Large intestine (tissue), 12 donors: Measurements from ENCODE around the gene ERBB3. TPM values are rescaled to one million over a fixed set of nuclear protein-coding genes. Genes with fewer than 3 reads are reported as not detected.

ENCODE experiments used
- DNase-seq, 2 donors: peaks; one replicate each; pipeline versions ENCODE4 v3.0.0 to v3.0.0-alpha.2; 2013
- H3K27ac ChIP-seq: one replicate; pipeline ENCODE4 v1.5.1; 2013; ENCODE audit warnings: low read length
- H3K27me3 ChIP-seq: 2 replicates; pipeline ENCODE4 v1.6.1; 2013; ENCODE audit warnings: low read length; ENCODE audit not compliant: control insufficient read depth, insufficient read depth
- H3K36me3 ChIP-seq: 2 replicates; pipeline ENCODE4 v1.6.1; 2013; ENCODE audit warnings: low read length; ENCODE audit not compliant: control insufficient read depth, insufficient read depth
- H3K4me1 ChIP-seq: one replicate; pipeline ENCODE4 v1.6.1; 2013; ENCODE audit warnings: low read length; ENCODE audit not compliant: control insufficient read depth, insufficient read depth
- H3K4me3 ChIP-seq: one replicate; pipeline ENCODE4 v1.5.1; 2013; ENCODE audit warnings: low read length
- H3K9me3 ChIP-seq: one replicate; pipeline ENCODE4 v1.6.1; 2013; ENCODE audit warnings: mild to moderate bottlenecking, low read depth, low read length, moderate library complexity; ENCODE audit not compliant: control insufficient read depth
- WGBS: methylation state at CpG from one replicate; pipeline ENCODE4 v1.1.5; 2013; ENCODE audit warnings: low lambda C conversion rate; ENCODE audit not compliant: insufficient coverage; 5-methylcytosine and 5-hydroxymethylcytosine counted together
- long read RNA-seq, 11 donors: transcript quantifications; one replicate each; lab custom pipeline, GENCODE V29; 2026
- polyA plus RNA-seq: library from polyadenylated mRNA; unstranded; fragments of 120-200 nt; gene quantifications from one replicate; pipeline ENCODE4 v1.2.1, GENCODE V29; 2013

Gene ERBB3
- polyA plus RNA-seq, result 326 TPM
- long read RNA-seq, donor 1, full-length matches to known transcripts, result 8 of 8 reads
- long read RNA-seq, donor 1, partial matches to known transcripts, result 0 of 8 reads
- long read RNA-seq, donor 1, other reads (novel, unspliced or antisense), result 0 of 8 reads
- long read RNA-seq, donor 2, full-length matches to known transcripts, result 22 of 46 reads
- long read RNA-seq, donor 2, partial matches to known transcripts, result 16 of 46 reads
- long read RNA-seq, donor 2, other reads (novel, unspliced or antisense), result 8 of 46 reads
- long read RNA-seq, donor 3, result 0 reads
- long read RNA-seq, donor 4, full-length matches to known transcripts, result 4 of 12 reads
- long read RNA-seq, donor 4, partial matches to known transcripts, result 8 of 12 reads
- long read RNA-seq, donor 4, other reads (novel, unspliced or antisense), result 0 of 12 reads
- long read RNA-seq, donor 5, full-length matches to known transcripts, result 10 of 15 reads
- long read RNA-seq, donor 5, partial matches to known transcripts, result 5 of 15 reads
- long read RNA-seq, donor 5, other reads (novel, unspliced or antisense), result 0 of 15 reads
- long read RNA-seq, donor 6, full-length matches to known transcripts, result 19 of 38 reads
- long read RNA-seq, donor 6, partial matches to known transcripts, result 19 of 38 reads
- long read RNA-seq, donor 6, other reads (novel, unspliced or antisense), result 0 of 38 reads
- long read RNA-seq, donor 7, full-length matches to known transcripts, result 9 of 9 reads
- long read RNA-seq, donor 7, partial matches to known transcripts, result 0 of 9 reads
- long read RNA-seq, donor 7, other reads (novel, unspliced or antisense), result 0 of 9 reads
- long read RNA-seq, donor 8, full-length matches to known transcripts, result 31 of 79 reads
- long read RNA-seq, donor 8, partial matches to known transcripts, result 48 of 79 reads
- long read RNA-seq, donor 8, other reads (novel, unspliced or antisense), result 0 of 79 reads
- long read RNA-seq, donor 9, full-length matches to known transcripts, result 20 of 133 reads
- long read RNA-seq, donor 9, partial matches to known transcripts, result 113 of 133 reads
- long read RNA-seq, donor 9, other reads (novel, unspliced or antisense), result 0 of 133 reads
- long read RNA-seq, donor 10, full-length matches to known transcripts, result 23 of 30 reads
- long read RNA-seq, donor 10, partial matches to known transcripts, result 7 of 30 reads
- long read RNA-seq, donor 10, other reads (novel, unspliced or antisense), result 0 of 30 reads
- long read RNA-seq, donor 11, full-length matches to known transcripts, result 11 of 16 reads
- long read RNA-seq, donor 11, partial matches to known transcripts, result 5 of 16 reads
- long read RNA-seq, donor 11, other reads (novel, unspliced or antisense), result 0 of 16 reads

DNA sequence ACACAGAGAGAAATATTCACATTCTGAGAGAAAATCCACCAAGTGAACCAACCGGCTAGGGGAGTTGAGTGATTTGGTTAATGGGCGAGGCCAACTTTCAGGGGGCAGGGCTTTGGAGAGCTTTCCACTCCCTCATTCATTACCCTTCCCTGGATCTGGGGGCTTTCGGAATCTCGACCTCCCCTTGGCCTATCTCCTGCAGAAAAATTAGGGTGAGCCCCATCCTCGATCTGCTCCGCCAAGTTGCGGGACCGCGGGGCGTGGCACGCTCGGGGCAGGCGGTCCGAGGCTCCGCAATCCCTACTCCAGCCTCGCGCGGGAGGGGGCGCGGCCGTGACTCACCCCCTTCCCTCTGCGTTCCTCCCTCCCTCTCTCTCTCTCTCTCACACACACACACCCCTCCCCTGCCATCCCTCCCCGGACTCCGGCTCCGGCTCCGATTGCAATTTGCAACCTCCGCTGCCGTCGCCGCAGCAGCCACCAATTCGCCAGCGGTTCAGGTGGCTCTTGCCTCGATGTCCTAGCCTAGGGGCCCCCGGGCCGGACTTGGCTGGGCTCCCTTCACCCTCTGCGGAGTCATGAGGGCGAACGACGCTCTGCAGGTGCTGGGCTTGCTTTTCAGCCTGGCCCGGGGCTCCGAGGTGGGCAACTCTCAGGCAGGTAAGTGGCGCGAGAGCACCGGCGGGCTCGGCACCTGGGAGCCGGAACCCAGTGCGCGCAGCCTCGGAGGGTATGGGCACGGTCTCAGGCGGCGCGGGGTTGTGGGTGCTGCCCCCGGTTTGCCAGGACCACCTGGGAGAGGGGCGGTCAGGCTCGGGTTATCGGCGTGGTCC lies at the start of gene ERBB3:
TSS of gene ERBB3 (plus strand) at position 443 of the 833 bp plus-strand sequence. CDS start at position 579, 136 bp downstream.
- Histone ChIP-seq H3K9me3 (no peaks in the 10 kb centered on the region), H3K27ac (peak within 1 kb of the TSS; percentile 100), H3K4me3 (peak within 1 kb of the TSS; percentile 100), H3K27me3 (peaks cover 9% of the 10 kb centered on the region), H3K36me3 (peaks cover 16% of the 10 kb centered on the region), H3K4me1 (peaks cover 25% of the 10 kb centered on the region)
- no CpG with 5 or more reads among the region's 59 CpGs for WGBS
- peak; percentile 90 to 96 for DNase-seq

DNA sequence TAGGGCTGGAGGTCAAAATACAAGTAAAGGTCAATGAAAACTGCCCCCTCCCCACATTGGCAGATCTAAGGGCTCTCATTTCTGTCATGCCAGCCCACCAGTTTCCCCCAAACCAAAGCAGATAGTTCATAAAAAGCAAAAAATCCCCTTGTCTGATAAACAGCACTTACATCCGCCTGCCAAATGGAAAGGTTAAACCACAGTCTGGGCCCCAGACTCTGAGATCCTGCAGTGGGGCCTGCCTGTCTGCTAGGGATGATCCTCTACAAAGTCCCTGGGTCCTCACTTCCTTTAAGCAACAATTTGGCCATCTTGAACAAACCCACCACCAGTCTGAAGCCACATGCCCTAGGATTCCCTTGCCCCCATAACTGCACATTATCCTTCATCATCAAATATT lies 48.0 kb upstream of the ERBB3 start:
- Histone ChIP-seq H3K36me3 (peaks cover 63% of the 10 kb centered on the region), H3K4me1 (peaks cover 9% of the 10 kb centered on the region), H3K27me3 (no peaks in the 10 kb centered on the region), H3K9me3 (no peaks in the 10 kb centered on the region), H3K27ac (no peak overlapping the region), H3K4me3 (no peak overlapping the region)
- WGBS, result no CpG with 5 or more reads among the region's 1 CpG
- DNase-seq, result no peak

DNA sequence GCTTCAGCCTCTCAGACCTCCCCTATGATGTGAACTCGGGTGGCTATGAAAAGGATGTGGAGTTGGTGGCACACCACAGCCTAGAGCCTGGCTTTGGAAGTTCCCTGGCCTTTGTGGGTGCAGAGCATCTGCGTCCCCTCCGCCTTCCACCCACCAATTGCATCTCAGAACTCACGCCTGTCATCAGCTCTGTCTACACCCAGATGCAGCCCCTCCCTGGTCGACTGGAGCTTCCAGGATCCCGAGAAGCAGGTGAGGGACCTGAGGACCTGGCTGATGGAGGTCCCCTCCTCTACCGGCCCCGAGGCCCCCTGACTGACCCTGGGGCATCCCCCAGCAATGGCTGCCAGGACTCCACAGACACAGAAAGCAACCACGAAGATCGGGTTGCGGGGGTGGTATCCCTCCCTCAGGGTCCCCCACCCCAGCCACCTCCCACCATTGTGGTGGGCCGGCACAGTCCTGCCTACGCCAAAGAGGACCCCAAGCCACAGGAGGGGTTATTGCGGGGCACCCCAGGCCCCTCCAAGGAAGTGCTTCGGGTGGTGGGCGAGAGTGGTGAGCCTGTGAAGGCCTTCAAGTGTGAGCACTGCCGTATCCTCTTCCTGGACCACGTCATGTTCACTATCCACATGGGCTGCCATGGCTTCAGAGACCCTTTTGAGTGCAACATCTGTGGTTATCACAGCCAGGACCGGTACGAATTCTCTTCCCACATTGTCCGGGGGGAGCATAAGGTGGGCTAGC lies 45.2 kb upstream of the ERBB3 start:
- H3K4me1 ChIP-seq, result no peaks in the 10 kb centered on the region
- H3K9me3 ChIP-seq, result no peaks in the 10 kb centered on the region
- no peak overlapping the region for H3K4me3 ChIP-seq
- H3K27ac ChIP-seq, result no peak overlapping the region
- no peaks in the 10 kb centered on the region for H3K27me3 ChIP-seq
- DNase-seq, result no peak
- WGBS, result no CpG with 5 or more reads among the region's 21 CpGs
- H3K36me3 ChIP-seq, result peaks cover 56% of the 10 kb centered on the region

GRCh38 chr12:56037161-56037560 lies 42.8 kb upstream of the ERBB3 start:
- H3K9me3 ChIP-seq, result no peaks in the 10 kb centered on the region
- H3K27ac ChIP-seq, result no peak overlapping the region
- 60% methylated on average over 1 of the region's 2 CpGs for WGBS
- no peak overlapping the region for H3K4me3 ChIP-seq
- DNase-seq, result no peak
- H3K27me3 ChIP-seq, result no peaks in the 10 kb centered on the region
- H3K36me3 ChIP-seq, result peaks cover 48% of the 10 kb centered on the region
- H3K4me1 ChIP-seq, result no peaks in the 10 kb centered on the region

DNA sequence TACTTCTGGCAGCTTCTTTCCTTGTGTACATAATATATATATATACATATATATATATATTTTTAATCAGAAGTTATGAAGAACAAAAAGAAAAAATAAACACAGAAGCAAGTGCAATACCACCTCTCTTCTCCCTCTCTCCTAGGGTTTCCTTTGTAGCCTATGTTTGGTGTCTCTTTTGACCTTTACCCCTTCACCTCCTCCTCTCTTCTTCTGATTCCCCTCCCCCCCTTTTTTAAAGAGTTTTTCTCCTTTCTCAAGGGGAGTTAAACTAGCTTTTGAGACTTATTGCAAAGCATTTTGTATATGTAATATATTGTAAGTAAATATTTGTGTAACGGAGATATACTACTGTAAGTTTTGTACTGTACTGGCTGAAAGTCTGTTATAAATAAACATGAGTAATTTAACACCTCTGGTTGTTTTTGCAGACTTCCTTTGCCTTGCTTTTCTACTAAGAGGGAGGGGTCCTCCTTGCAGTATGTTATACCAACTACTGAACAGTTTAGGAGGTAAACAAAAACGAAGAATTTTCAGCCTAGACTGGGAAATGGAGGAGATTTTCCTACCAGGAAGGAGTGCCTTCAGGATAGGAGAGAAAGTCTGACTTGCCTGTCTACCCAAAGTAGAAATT lies 41.8 kb upstream of the ERBB3 start:
- H3K27me3 ChIP-seq, result no peaks in the 10 kb centered on the region
- no CpG with 5 or more reads among the region's 2 CpGs for WGBS
- no peak overlapping the region for H3K4me3 ChIP-seq
- no peak overlapping the region for H3K27ac ChIP-seq
- peaks cover 38% of the 10 kb centered on the region for H3K36me3 ChIP-seq
- no peaks in the 10 kb centered on the region for H3K9me3 ChIP-seq
- peaks cover 4% of the 10 kb centered on the region for H3K4me1 ChIP-seq
- no peak for DNase-seq

- Histone ChIP-seq H3K4me1 (peaks cover 10% of the 10 kb centered on the region), H3K27me3 (no peaks in the 10 kb centered on the region), H3K9me3 (no peaks in the 10 kb centered on the region), H3K4me3 (no peak overlapping the region), H3K27ac (no peak overlapping the region), H3K36me3 (peaks cover 45% of the 10 kb centered on the region)
- WGBS, result no CpG with 5 or more reads among the region's 1 CpG
- DNase-seq, result no peak
Observed at GRCh38 chr12:56040151-56040550, 39.8 kb upstream of the ERBB3 start.

GRCh38 chr12:56040963-56041551 lies 38.9 kb upstream of the ERBB3 start:
- H3K36me3 ChIP-seq, result peaks cover 42% of the 10 kb centered on the region
- peak overlapping the region; percentile 21 for H3K4me3 ChIP-seq

GRCh38 chr12:56041552-56042429 lies 38.2 kb upstream of the ERBB3 start, which contains the start of gene RPS26:
Gene RPS26, plus strand, starts transcription at chr12:56041918. Its CDS starts 249 bp downstream, at chr12:56042167.
- peak within 1 kb of the TSS; percentile 87 for H3K27ac ChIP-seq
- H3K9me3 ChIP-seq, result no peaks in the 10 kb centered on the region
- no CpG with 5 or more reads among the region's 50 CpGs for WGBS
- no peaks in the 10 kb centered on the region for H3K27me3 ChIP-seq
- H3K4me3 ChIP-seq, result peak within 1 kb of the TSS; percentile 96
- peak; percentile 99 to 100 for DNase-seq
- peaks cover 10% of the 10 kb centered on the region for H3K4me1 ChIP-seq
- peaks cover 38% of the 10 kb centered on the region for H3K36me3 ChIP-seq

More at GRCh38 chr12:56040963-56041551, 38.9 kb upstream of the ERBB3 start:
- no peaks in the 10 kb centered on the region for H3K27me3 ChIP-seq
- H3K9me3 ChIP-seq, result no peaks in the 10 kb centered on the region
- WGBS, result 50% methylated on average over 2 of the region's 14 CpGs
- H3K4me1 ChIP-seq, result peaks cover 10% of the 10 kb centered on the region
- H3K27ac ChIP-seq, result peak overlapping the region; percentile 59
- no peak for DNase-seq
